ENCODE results near the gene HOXC4.
"Not testable (repeated sequence)": the region's sequence is repeated elsewhere in the genome, so short reads cannot be mapped to it uniquely, and the experiment has no call there.

Gene HOXC4

DNA sequence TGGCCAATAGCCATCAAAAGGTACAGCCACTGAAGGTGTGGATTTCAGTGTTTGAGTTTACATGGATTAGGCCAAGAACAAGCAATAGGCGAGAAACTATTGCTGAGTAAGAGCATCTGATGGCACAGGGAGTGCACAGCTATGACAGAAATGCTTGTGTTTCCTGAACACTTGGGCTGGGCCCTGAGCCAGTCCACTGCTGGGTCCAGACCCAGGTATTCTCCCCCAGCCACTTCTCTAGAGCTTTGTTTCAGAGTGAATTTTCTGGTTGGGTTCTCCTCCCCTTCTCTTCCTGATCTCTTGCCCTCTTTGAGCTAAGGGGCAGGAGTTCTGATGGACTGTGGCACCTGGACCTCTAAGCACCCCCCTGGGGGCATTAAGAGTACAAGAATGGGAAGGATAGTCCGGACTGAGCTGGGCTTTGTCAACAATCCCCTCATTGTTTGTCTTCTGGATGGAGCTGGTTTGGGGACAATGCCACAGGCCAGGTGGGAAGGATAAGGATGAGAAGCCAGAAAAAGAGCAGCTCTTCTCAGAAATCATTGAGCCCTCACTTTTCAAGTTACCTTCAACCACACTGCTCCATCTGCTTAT, 12.4 kb upstream of the HOXC4 start:
- TF ChIP-seq CTCF (IDR thresholded peaks at IDR 0.05; ENCODE audit: extremely low read depth, missing control alignments) = no peak
- no peak for DNase-seq (ENCODE audit: low spot score)

GRCh38 chr12:54042033-54042432, 11.6 kb upstream of the HOXC4 start:
- DNase-seq (ENCODE audit: low spot score) = not testable (repeated sequence)

- TF ChIP-seq CTCF (IDR thresholded peaks at IDR 0.05; ENCODE audit: extremely low read depth, missing control alignments) = no peak
- no peak for DNase-seq (ENCODE audit: low spot score)
These were observed 10.4 kb upstream of the HOXC4 start for GRCh38 chr12:54042970-54043853.

DNA sequence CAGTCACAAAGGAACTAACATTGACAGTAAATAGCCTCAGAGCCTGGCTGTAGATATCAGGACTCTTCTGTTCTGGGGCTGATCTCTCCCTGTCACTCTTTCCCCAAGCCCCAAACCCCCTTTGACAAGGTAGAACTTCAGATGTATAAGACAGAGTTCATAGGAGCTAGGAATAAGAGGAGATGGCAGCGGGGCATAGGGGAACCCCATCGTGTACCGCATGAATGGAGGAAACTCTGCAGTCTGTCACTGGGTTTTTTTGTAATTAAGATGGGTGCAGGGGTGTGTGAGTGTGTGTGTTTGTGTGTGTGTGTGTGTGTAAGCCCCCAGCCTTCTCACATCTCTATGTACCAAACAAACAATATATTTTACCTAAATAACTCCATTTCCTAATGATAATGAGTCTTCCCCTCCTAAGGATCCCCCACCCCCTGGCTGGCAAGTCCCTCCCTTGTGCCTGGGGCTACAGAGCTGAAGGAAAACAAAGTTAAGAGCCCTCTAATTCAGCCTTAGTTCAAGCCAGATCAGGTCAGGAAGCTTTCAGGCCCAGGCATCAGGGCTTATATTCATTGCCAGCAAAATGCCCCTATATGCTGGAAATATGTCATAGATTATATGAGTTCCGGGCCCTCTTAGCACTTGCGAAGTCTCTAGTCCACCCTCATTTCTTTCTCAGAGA, 9.1 kb upstream of the HOXC4 start:
- no peak for TF ChIP-seq CTCF (IDR thresholded peaks at IDR 0.05; ENCODE audit: extremely low read depth, missing control alignments)
- DNase-seq (ENCODE audit: low spot score) = no peak

DNA sequence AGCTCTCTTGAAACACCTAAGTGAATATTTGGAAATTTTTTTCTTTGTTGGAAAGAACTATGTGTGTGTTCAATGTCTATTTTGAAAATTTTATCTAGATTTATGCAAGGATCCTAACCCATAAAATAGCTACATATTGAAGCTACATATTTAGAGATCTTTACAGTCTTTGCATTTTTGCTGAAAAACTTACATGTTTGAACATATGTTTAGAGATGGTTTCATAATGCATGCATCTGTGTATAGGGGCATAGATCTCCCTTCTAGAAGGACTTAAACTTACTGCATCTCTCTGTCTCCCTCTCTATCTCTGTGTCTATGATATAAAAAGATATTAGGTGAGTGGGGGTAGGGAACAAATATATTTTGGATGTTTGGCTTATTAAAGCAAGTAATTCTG, 8.2 kb upstream of the HOXC4 start:
- no peak for DNase-seq (ENCODE audit: low spot score)
- no peak for TF ChIP-seq CTCF (IDR thresholded peaks at IDR 0.05; ENCODE audit: extremely low read depth, missing control alignments)

DNA sequence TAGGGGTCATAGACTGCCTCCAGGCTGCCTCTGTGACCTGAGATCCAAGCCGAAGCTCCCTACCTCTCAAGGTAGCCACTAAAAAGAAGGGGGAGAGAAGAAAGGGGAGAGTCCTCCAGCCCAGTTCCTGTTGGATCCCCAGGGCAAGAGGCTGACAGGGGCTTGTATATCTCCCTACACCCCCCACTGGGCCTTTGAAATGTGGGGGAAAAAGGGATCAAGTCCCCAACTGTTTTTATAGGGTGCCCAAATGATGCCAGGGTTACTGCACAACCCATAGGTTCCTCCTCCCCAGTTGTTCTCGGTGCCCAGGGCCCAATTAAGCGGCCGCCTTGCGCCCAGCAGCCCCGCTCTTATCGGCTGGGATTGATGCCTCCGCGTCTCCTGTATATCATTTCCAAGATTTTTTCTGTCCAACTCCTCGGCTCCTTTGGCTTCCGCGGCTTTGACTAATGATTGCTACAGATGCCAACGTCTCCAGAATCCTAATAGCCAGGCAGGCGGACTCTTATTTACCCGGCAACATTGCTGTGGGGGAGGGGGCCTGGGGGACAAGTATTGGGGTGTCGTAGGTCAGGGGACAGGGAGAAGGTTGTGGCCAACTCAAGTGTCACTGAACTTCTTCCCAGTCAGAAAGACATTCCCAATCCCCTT, 7.6 kb upstream of the HOXC4 start:
- no peak for TF ChIP-seq CTCF (IDR thresholded peaks at IDR 0.05; ENCODE audit: extremely low read depth, missing control alignments)
- DNase-seq (ENCODE audit: low spot score) = no peak

DNA sequence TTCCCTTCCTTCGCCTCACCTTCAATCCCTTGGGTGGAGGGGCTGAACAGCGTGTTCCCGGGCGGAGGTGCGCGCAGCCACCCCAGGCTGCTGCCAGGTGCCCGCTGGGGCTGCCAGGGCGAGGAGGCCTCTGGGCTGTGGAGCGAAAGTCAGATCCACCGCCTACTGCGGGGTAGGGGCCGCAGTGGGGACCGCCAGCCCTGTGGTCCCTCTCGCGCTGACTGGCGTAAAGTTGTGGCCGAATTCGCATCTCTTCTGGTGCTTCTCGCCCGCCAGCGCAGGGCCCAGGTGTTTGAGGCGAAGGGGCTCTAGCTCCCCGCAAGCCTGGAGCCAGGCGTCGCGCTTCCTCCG, 6.9 kb upstream of the HOXC4 start:
- no peak for TF ChIP-seq CTCF (IDR thresholded peaks at IDR 0.05; ENCODE audit: extremely low read depth, missing control alignments)
- no peak for DNase-seq (ENCODE audit: low spot score)

All from GM20000 (cell line).